ENCODE measurements around the gene AP4B1. TPM values are rescaled to one million over a fixed set of nuclear protein-coding genes. Genes with fewer than 3 reads are reported as not detected.

Gene AP4B1
- total and polyA plus RNA-seq, 2 experiments from 2014 or later, result 9.8 to 11.1 TPM

DNA sequence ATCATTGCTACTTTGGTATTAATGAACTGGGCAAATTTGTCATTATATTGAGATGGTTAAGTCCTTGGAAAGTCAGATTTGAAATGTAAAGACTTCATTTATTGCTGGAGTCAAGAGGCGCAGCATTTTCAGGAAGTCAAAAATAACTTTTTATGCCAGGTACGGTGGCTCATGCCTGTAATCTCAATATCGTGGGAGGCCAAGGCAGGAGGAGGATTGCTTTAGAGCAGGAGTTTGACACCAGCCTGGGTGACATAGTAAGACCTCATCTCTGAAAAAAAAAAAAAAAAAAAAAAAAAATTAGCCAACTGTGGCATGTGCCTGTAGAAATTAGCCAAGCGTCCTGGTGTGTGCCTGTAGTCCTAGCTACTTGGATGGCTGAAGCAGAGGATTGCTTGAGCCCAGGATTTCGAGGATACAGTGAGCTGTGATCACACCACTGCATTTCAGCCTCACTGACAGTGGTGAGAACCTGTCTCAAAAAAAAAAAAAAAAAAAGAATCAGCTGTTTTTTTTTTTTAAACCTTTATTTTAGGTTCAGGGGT, 30.0 kb upstream of the AP4B1 start:
- Histone ChIP-seq H3K36me3 (replicated peaks; ENCODE audit: insufficient read depth, low read depth) (no peaks in the 10 kb centered on the region), H3K9me2 (replicated peaks; ENCODE audit: insufficient read depth) (no peaks in the 10 kb centered on the region), H3K79me2 (peaks cover 99% of the 10 kb centered on the region), H3K27me3 (no peaks in the 10 kb centered on the region), H3K4me2 (no peak overlapping the region), H2AFZ (no peak overlapping the region), H3K9me3 (ENCODE audit: low read depth) (no peaks in the 10 kb centered on the region), H3K27ac (no peak overlapping the region), H3K4me3 (no peak overlapping the region), H4K20me1 (ENCODE audit: insufficient read depth, poor library complexity, severe bottlenecking) (peaks cover 48% of the 10 kb centered on the region), H3K4me1 (ENCODE audit: insufficient read depth) (peaks cover 21% of the 10 kb centered on the region)
- TF ChIP-seq, protein P1, sequence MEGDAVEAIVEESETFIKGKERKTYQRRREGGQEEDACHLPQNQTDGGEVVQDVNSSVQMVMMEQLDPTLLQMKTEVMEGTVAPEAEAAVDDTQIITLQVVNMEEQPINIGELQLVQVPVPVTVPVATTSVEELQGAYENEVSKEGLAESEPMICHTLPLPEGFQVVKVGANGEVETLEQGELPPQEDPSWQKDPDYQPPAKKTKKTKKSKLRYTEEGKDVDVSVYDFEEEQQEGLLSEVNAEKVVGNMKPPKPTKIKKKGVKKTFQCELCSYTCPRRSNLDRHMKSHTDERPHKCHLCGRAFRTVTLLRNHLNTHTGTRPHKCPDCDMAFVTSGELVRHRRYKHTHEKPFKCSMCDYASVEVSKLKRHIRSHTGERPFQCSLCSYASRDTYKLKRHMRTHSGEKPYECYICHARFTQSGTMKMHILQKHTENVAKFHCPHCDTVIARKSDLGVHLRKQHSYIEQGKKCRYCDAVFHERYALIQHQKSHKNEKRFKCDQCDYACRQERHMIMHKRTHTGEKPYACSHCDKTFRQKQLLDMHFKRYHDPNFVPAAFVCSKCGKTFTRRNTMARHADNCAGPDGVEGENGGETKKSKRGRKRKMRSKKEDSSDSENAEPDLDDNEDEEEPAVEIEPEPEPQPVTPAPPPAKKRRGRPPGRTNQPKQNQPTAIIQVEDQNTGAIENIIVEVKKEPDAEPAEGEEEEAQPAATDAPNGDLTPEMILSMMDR (IDR thresholded peaks at IDR 0.05; ENCODE audit: poor library complexity), result no peak
- no peak for TF ChIP-seq EZH2 (IDR thresholded peaks at IDR 0.05; ENCODE audit: borderline replicate concordance)
- TF ChIP-seq EZH2phosphoT487 (IDR thresholded peaks at IDR 0.05; ENCODE audit: low read depth, severe bottlenecking, unreplicated experiment), result no peak
- WGBS (ENCODE audit: low lambda C conversion rate, missing lambda C conversion rate), result 92% methylated on average over 5 of the region's 5 CpGs
- DNase-seq (ENCODE audit: low spot score), result no peak

- peaks cover 94% of the 10 kb centered on the region for H3K79me2 ChIP-seq
- H4K20me1 ChIP-seq (ENCODE audit: insufficient read depth, poor library complexity, severe bottlenecking), result peaks cover 48% of the 10 kb centered on the region
- H3K4me1 ChIP-seq (ENCODE audit: insufficient read depth), result peaks cover 18% of the 10 kb centered on the region
Observed at GRCh38 chr1:113934006-113934405, 29.4 kb upstream of the AP4B1 start.

GRCh38 chr1:113931451-113931851, 26.9 kb upstream of the AP4B1 start:
- 22% methylated on average over 3 of the region's 3 CpGs for WGBS (ENCODE audit: low lambda C conversion rate, missing lambda C conversion rate)
- Histone ChIP-seq H3K4me2 (peak overlapping the region; percentile 87), H3K4me1 (ENCODE audit: insufficient read depth) (peaks cover 27% of the 10 kb centered on the region), H3K27me3 (no peaks in the 10 kb centered on the region), H2AFZ (no peak overlapping the region), H4K20me1 (ENCODE audit: insufficient read depth, poor library complexity, severe bottlenecking) (peaks cover 28% of the 10 kb centered on the region), H3K9me3 (ENCODE audit: low read depth) (no peaks in the 10 kb centered on the region), H3K36me3 (replicated peaks; ENCODE audit: insufficient read depth, low read depth) (no peaks in the 10 kb centered on the region), H3K4me3 (peak overlapping the region; percentile 95), H3K79me2 (peaks cover 68% of the 10 kb centered on the region), H3K27ac (peak overlapping the region; percentile 98), H3K9me2 (replicated peaks; ENCODE audit: insufficient read depth) (no peaks in the 10 kb centered on the region)
- DNase-seq (ENCODE audit: low spot score), result peak; percentile 39
- TF ChIP-seq, protein P1 (IDR thresholded peaks at IDR 0.05; ENCODE audit: poor library complexity), result no peak
- no peak for TF ChIP-seq EZH2phosphoT487 (IDR thresholded peaks at IDR 0.05; ENCODE audit: low read depth, severe bottlenecking, unreplicated experiment)
- no peak for TF ChIP-seq EZH2 (IDR thresholded peaks at IDR 0.05; ENCODE audit: borderline replicate concordance)

More at GRCh38 chr1:113934006-113934405, 29.4 kb upstream of the AP4B1 start:
- Histone ChIP-seq H3K36me3 (replicated peaks; ENCODE audit: insufficient read depth, low read depth) (no peaks in the 10 kb centered on the region), H3K9me3 (ENCODE audit: low read depth) (no peaks in the 10 kb centered on the region), H3K27me3 (no peaks in the 10 kb centered on the region), H3K27ac (no peak overlapping the region), H3K4me2 (no peak overlapping the region), H2AFZ (no peak overlapping the region), H3K9me2 (replicated peaks; ENCODE audit: insufficient read depth) (no peaks in the 10 kb centered on the region), H3K4me3 (no peak overlapping the region)
- TF ChIP-seq, protein P1 (IDR thresholded peaks at IDR 0.05; ENCODE audit: poor library complexity), result no peak
- TF ChIP-seq EZH2 (IDR thresholded peaks at IDR 0.05; ENCODE audit: borderline replicate concordance) (no peak), EZH2phosphoT487 (IDR thresholded peaks at IDR 0.05; ENCODE audit: low read depth, severe bottlenecking, unreplicated experiment) (no peak)
- no peak for DNase-seq (ENCODE audit: low spot score)
